ENCODE measurements around the gene MAOB.

Gene MAOB

DNA sequence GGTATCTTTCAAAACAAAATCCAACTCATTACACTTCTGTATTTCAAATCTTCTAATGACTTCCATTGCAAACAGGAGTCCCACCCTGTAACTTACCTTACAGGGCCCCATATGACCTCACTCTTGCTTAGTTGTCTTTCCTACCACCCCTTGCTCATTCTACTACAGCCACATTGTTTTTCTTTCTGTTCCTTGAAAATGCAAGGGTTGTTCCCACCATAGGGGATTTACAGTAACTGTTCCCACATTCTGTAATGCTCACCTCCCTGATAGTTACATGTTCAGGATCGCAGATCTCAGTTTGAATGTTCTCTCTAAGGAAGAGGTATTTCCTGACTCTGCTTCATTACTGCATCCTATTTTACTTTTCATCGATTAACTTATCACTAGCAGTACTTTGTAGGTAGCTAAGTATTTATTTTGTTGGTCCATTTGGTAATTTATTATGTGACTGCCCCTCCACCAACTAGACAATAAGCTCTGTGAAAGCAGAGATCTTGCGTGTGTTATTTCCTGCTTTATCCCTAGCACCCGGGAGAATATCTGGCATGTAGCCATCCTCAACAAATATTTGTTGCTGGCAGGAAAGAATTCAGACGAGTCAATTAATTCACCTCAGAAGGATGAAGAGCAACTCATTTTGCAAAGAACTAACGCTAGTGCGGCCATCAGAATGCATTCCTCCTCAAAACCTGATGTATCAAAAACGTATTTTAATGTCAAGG lies 21.4 kb downstream of the MAOB start:
- no peak for DNase-seq (ENCODE audit: low spot score)

- DNase-seq (ENCODE audit: low spot score), result no peak
Observed at GRCh38 chrX:43853225-43853828, 28.9 kb downstream of the MAOB start.

GRCh38 chrX:43850629-43851028 lies 31.6 kb downstream of the MAOB start:
- no peak for DNase-seq (ENCODE audit: low spot score)

- no peak for DNase-seq (ENCODE audit: low spot score)
Observed at GRCh38 chrX:43849173-43849572, 33.1 kb downstream of the MAOB start.

DNA sequence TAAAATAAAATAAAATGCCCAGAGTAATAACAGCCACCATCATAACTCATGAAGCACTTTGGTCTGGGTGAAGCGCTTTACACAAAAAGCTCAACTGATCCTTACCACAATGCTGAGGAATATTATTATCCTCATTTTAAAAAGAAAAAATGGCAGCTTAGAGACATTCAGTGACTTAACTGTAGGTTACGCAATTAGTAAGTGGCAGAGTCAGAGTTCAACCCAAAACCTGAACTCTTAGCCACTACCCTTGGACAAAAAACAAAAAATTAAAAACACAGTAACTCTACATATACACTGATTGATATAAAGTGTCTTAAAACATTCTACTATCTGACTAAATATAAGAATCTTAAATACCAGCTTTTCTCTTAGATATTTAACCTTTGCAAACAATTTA lies 34.9 kb downstream of the MAOB start:
- DNase-seq (ENCODE audit: low spot score), result no peak

DNA sequence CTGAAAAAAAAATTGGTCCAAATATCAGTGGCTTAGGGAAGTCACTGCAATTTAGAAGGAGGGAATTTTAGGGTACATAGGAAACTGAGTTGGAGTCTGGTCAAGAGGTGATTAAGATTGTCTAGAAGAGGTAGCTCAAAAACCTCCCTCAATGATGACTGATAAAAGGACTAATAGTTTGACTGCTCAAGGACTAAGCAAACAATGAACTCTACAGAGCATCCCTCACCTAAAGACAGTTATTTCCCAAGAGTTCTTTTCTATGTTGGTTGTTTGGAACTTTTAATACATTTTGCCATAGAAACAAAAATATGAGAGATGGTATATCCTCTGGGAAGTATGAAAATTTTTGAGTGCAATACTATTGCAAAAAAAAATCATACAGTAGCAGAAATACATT lies 35.7 kb downstream of the MAOB start:
- DNase-seq (ENCODE audit: low spot score), result no peak

- DNase-seq (ENCODE audit: low spot score), result no peak
Observed at GRCh38 chrX:43845776-43846175, 36.5 kb downstream of the MAOB start.

DNA sequence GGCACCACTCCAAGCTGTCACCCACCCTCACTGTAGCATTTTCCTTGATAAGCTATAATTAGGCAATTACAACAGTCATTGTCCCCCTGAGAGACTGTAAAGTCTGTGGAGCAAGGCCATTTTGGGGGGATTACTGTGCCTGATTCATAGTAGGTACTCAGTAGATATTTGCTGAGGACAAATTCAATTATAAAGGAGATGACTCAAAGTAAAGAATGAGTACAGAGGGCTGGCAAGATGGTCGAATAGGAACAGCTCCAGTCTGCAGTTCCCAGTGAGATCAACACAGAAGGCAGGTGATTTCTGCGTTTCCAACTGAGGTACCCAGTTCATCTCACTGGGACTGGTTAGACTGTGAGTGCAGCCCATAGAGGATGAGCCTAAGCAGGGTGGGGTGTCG lies 42.0 kb downstream of the MAOB start:
- no peak for DNase-seq (ENCODE audit: low spot score)

GRCh38 chrX:43836435-43837184 lies 45.6 kb downstream of the MAOB start:
- DNase-seq (ENCODE audit: low spot score), result peak; percentile 14

DNA sequence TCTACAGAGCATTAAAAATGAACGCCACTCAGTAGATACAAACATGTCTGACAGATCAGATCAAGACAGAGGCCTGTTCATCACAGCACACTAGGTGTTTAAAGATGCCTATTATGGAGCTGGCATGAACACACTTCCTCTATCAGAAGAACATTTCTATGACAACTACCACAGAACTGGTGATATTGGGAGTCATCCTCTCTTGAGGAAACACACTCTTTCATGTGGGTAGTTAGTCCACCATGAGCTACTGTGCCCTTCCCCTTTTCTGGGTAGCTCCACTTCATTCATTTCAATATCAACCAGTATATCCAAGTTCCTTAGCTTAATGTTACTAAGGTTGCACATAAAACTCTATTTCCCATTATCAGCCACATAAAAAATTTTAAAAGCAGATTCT lies 46.7 kb downstream of the MAOB start:
- no peak for DNase-seq (ENCODE audit: low spot score)

GRCh38 chrX:43827791-43828190 lies 54.5 kb downstream of the MAOB start:
- no peak for DNase-seq (ENCODE audit: low spot score)

- no peak for DNase-seq (ENCODE audit: low spot score)
Observed at GRCh38 chrX:43822014-43822413, 60.2 kb downstream of the MAOB start.

DNA sequence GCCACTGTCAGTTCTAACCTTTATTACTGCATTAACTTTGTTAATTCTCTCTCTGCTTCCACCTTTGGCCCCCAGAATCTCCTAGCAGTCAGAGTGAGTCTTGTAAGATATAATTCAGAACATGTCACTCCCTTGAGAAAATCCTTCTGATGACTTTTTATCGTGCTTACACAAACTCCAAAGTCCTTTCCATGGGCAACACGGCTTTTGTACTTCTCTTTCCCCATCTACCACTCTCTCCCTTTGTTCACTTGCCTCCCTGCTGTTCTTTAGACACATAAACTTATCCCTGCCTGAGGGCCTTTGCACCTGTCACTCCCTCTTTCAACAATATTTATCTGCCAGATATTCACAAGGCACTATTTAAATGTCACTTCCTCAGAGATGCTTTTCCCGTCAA lies 64.8 kb downstream of the MAOB start:
- DNase-seq (ENCODE audit: low spot score), result no peak

- DNase-seq (ENCODE audit: low spot score), result no peak
Observed at GRCh38 chrX:43815209-43815608, 67.0 kb downstream of the MAOB start.

DNA sequence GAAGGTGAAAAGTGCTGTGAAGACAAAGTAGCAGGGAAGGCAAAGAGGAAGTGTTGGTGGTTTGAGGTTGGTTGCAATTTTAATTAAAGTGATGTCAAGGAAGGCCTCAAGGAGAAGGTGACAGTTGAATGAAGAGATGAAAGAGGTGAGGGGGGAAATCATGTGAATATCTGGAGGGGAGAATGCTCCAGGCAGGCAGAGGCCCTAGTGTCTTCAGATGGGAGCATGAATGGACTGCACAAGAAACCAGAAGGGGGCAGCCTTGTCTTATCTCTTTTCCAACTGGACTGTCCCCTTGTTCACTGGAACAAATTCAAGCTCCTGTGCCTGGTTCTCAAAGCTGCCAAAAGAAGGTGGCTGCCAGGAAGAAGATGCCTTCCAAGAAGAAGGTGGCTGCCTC lies 68.4 kb downstream of the MAOB start:
- DNase-seq (ENCODE audit: low spot score), result peak; percentile 7

GRCh38 chrX:43813319-43813718 lies 68.9 kb downstream of the MAOB start:
- DNase-seq (ENCODE audit: low spot score), result no peak

GRCh38 chrX:43809463-43809862 lies 72.8 kb downstream of the MAOB start:
- no peak for DNase-seq (ENCODE audit: low spot score)

DNA sequence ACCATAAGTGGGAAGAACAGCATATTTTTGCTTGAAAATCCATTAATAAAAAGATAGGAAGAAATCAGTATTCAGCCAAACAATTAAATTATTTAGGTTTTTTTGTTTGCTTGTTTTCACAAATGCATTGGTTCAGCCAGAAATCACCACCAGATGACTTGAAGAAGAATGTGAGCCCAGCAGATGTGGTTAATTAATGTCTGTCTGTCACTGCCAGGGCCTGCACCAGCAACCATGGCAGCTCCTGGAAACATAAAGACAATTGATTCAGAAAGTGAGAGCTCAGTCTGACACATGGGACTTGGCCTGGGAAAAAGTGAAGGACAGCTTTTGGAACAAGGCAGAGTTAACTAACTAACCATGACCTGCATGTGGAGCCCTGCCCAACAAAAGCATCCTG lies 74.0 kb downstream of the MAOB start:
- DNase-seq (ENCODE audit: low spot score), result no peak

GRCh38 chrX:43805579-43805978 lies 76.7 kb downstream of the MAOB start:
- no peak for DNase-seq (ENCODE audit: low spot score)

DNA sequence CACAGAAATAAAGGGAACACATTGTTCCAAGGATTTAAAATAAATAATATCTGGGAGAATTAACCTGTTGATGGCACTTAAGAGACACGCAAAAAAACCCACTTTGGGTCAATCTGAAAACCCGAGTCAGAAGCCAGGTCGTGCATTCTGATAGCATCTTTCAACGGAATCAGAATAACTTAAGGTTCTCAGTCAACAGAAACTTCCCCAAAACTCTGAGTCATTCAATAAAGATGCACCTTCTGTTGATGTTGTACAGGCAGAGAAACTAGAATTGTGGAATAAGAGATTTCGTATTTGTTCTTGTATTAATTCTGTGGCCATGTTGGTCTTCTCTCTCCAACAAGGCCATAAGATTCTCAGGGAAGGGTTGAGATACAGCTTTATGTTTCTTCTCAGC lies 78.2 kb downstream of the MAOB start:
- no peak for DNase-seq (ENCODE audit: low spot score)

DNA sequence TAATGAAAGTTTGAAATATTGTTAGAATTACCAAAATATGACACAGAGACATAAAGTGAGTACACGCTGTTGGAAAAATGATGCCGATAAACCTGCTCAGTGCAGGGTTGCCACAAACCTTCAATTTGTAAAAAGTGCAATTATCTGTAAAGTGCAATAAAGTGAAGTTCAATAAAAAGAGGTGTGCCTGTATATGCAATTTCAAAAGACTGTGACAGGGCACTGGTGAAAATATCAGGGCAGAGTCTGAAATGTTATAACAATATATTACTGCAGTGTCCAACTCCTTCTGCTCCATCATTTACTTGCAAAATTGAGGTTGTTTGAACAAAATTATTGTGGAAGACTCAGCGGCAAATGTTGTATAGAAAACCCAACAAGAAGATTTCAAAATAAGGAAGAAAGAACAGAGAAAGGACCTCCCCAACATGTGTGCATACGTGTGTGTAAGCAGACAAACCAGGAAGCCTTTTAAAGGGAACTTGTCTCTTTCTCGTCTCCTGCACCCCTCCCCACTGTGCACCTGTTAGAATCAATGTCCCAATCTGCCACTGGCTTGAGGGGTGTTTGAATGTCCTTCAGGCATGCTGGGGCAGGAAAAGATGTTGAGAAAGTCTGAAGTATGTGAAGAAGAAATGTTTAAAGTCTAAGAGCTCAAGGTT lies 96.2 kb downstream of the MAOB start:
- no peak for DNase-seq (ENCODE audit: low spot score)

DNA sequence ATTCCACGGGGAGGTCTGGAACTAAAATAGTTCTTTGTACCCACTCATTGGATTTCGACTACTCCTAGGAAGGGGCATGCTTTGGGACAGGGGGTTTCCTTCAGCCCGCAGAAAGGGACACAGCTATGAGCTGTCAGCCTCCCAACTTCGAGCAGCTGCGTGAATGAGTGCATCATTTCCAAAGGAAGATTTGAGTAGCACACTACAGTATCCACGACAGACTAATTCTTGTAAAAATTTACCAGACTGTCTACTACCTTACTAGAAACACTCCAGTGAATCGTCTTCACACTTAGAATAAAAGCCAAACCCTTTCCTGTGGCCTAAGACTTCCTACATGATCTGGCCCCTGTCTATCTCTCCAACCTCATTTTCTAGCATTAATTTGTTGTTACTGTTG lies 124.2 kb downstream of the MAOB start:
- DNase-seq (ENCODE audit: low spot score), result no peak

- DNase-seq (ENCODE audit: low spot score), result no peak
Observed at GRCh38 chrX:43756076-43756475, 126.2 kb downstream of the MAOB start.

Measured in activated CD4-positive, alpha-beta T cell treated with anti-CD3 and anti-CD28 coated beads, Interleukin-2, Interleukin-4, amounts not matched to agents 100 ng/mL and 50 ng/mL, durations not matched to agents 16 hours and 8 hours (primary cell).